GM20000 (cell line): ENCODE measurements around the gene TSPAN5.
"Not testable (repeated sequence)": the region's sequence is repeated elsewhere in the genome, so short reads cannot be mapped to it uniquely, and the experiment has no call there.

Source experiments
- DNase-seq: peaks from one replicate; pipeline ENCODE4 v3.0.0; 2012; ENCODE audit warnings: low spot score
- TF ChIP-seq, protein P1 (sequence below): IDR thresholded peaks from 2 replicates; pipeline ENCODE4 v1.5.1; 2012; ENCODE audit warnings: mild to moderate bottlenecking, control low read depth; ENCODE audit errors: extremely low read depth, missing control alignments

TSPAN5 gene

GRCh38 chr4:98658287-98659105, at the start of gene TSPAN5:
Gene TSPAN5 (minus strand): TSS chr4:98658611.
- TF ChIP-seq, protein P1, sequence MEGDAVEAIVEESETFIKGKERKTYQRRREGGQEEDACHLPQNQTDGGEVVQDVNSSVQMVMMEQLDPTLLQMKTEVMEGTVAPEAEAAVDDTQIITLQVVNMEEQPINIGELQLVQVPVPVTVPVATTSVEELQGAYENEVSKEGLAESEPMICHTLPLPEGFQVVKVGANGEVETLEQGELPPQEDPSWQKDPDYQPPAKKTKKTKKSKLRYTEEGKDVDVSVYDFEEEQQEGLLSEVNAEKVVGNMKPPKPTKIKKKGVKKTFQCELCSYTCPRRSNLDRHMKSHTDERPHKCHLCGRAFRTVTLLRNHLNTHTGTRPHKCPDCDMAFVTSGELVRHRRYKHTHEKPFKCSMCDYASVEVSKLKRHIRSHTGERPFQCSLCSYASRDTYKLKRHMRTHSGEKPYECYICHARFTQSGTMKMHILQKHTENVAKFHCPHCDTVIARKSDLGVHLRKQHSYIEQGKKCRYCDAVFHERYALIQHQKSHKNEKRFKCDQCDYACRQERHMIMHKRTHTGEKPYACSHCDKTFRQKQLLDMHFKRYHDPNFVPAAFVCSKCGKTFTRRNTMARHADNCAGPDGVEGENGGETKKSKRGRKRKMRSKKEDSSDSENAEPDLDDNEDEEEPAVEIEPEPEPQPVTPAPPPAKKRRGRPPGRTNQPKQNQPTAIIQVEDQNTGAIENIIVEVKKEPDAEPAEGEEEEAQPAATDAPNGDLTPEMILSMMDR, result no peak
- DNase-seq, result peak; percentile 88

GRCh38 chr4:98706935-98707334, 48.5 kb upstream of the TSPAN5 start:
- TF ChIP-seq, protein P1, result no peak
- no peak for DNase-seq

GRCh38 chr4:98706200-98706813, 47.9 kb upstream of the TSPAN5 start:
- TF ChIP-seq, protein P1, result no peak
- no peak for DNase-seq

- not testable (repeated sequence) for DNase-seq
Observed at GRCh38 chr4:98705586-98705985, 47.2 kb upstream of the TSPAN5 start.

GRCh38 chr4:98700656-98701055, 42.2 kb upstream of the TSPAN5 start:
- DNase-seq, result no peak
- TF ChIP-seq, protein P1, result no peak

DNA sequence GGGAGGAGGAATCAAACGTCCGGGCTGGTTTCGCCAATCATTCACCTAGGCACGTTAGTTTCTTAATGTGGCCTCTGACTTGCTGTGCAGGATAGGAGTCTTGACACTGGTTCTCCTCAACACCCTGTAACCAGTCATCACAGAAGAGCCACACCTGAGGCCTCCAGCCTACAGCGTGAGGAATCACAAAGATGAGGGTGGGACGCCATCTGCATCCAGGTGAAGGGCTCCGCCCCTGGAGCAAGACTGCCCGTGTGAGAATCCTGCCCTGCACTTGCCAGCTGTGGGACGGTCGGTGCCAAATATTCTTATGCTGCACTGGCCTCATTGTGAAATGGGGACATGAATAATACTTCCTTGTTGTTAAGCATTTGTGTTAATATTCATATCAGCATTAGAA, 35.7 kb upstream of the TSPAN5 start:
- TF ChIP-seq, protein P1, result no peak
- no peak for DNase-seq

GRCh38 chr4:98692411-98692810, 34.0 kb upstream of the TSPAN5 start:
- no peak for DNase-seq
- TF ChIP-seq, protein P1, result no peak

DNA sequence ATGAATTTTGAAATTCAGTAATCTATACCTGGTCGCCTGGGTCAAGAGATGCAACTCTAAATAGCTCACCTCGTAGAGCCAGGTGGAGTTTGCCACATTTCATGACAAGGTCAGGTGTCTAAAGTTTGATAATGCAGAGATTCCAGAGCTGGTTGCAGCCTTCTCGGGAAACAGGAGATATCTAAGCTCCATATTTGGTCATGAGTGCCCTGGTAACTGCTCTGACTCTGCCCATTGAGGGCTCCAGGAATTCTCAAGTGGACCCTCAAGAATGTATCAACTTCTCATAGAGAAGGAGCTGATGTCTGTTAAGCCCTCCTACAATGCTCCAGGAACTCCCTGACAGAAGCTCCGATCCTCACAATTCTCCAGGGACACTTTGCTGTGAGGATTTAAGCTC, 33.2 kb upstream of the TSPAN5 start:
- TF ChIP-seq, protein P1, result no peak
- no peak for DNase-seq
